WTC11 (cell line): ENCODE results near the gene TRIM47. TPM values are rescaled to one million over a fixed set of nuclear protein-coding genes. Genes with fewer than 3 reads are reported as not detected.

Experiments
- ATAC-seq: fragments of 200-7000 bp; cut with Tn5 transposase; 2 replicates; pipeline ENCODE4 v1.10.0; 2021; ENCODE audit warnings: mild to moderate bottlenecking, moderate library complexity
- CTCF ChIA-PET: fragments of 300-600 bp; sonication (Branson Sonifier 250); formaldehyde crosslinking; loops from one replicate; lab custom pipeline; 2021; ENCODE audit warnings: antibody characterized with exemption; lab: Charles Lee
- POLR2A ChIA-PET: fragments of 350-600 bp; sonication (Branson Sonifier 250); formaldehyde crosslinking; loops from one replicate; lab custom pipeline; 2021; ENCODE audit warnings: antibody characterized with exemption; lab: Charles Lee
- DNase-seq: peaks from one replicate; pipeline ENCODE4 v3.0.0; 2021; ENCODE audit warnings: low spot score
- H3K27ac Mint-ChIP-seq: 2 replicates; pipeline ENCODE4 v1.8.0; 2021; ENCODE audit warnings: mixed read lengths
- H3K27me3 Mint-ChIP-seq: 2 replicates; pipeline ENCODE4 v1.8.0; 2021; ENCODE audit warnings: low read depth, mild to moderate bottlenecking, moderate library complexity, mixed read lengths
- H3K36me3 Mint-ChIP-seq: 2 replicates; pipeline ENCODE4 v1.8.0; 2021; ENCODE audit warnings: mixed read lengths
- H3K4me1 Mint-ChIP-seq: 2 replicates; pipeline ENCODE4 v1.8.0; 2022; ENCODE audit warnings: mixed read lengths
- H3K4me3 Mint-ChIP-seq: 2 replicates; pipeline ENCODE4 v1.8.0; 2021; ENCODE audit warnings: mild to moderate bottlenecking, moderate library complexity, mixed read lengths
- H3K9me3 Mint-ChIP-seq: 2 replicates; pipeline ENCODE4 v1.8.0; 2021; ENCODE audit warnings: mixed read lengths
- CREM ChIP-seq: sonication (generic); formaldehyde crosslinking; IDR thresholded peaks from 2 replicates; pipeline ENCODE4 v1.8.1; 2022; ENCODE audit warnings: mild to moderate bottlenecking, missing genetic modification reagents, moderate library complexity
- FOXP1 ChIP-seq: sonication (generic); formaldehyde crosslinking; IDR thresholded peaks from 2 replicates; pipeline ENCODE4 v1.8.0; 2022; ENCODE audit warnings: missing genetic modification reagents, mild to moderate bottlenecking, moderate library complexity, borderline replicate concordance
- JUN ChIP-seq: sonication (generic); formaldehyde crosslinking; IDR thresholded peaks from 2 replicates; pipeline ENCODE4 v1.8.0; 2023; ENCODE audit warnings: mild to moderate bottlenecking, missing genetic modification reagents
- MYBL2 ChIP-seq: sonication (generic); formaldehyde crosslinking; IDR thresholded peaks from 2 replicates; pipeline ENCODE4 v1.8.1; 2023; ENCODE audit warnings: mild to moderate bottlenecking, moderate library complexity, missing genetic modification reagents
- NFE2L1 ChIP-seq: sonication (generic); formaldehyde crosslinking; IDR thresholded peaks from 2 replicates; pipeline ENCODE4 v1.8.1; 2023; ENCODE audit warnings: missing genetic modification reagents
- NFYB ChIP-seq: sonication (generic); formaldehyde crosslinking; conservative IDR thresholded peaks from 2 replicates; pipeline ENCODE4 v1.8.0; 2022; ENCODE audit warnings: low read depth, missing genetic modification reagents
- SOX15 ChIP-seq: fragments of 250-450 bp; sonication (Bioruptor Pico); IDR thresholded peaks from 2 replicates; pipeline ENCODE4 v1.9.0; 2021; ENCODE audit warnings: mild to moderate bottlenecking
- ZNF121 ChIP-seq: sonication (generic); formaldehyde crosslinking; IDR thresholded peaks from 2 replicates; pipeline ENCODE4 v1.8.0; 2023; ENCODE audit warnings: missing genetic modification reagents
- ZNF671 ChIP-seq: fragments of 250-450 bp; sonication (Bioruptor Pico); IDR thresholded peaks from 2 replicates; pipeline ENCODE4 v1.8.0; 2021; ENCODE audit warnings: mild to moderate bottlenecking
- total RNA-seq: library from RNA; stranded (reverse); gene quantifications from 3 replicates; pipeline ENCODE4 v1.2.3, GENCODE V29; 2021
- TF ChIP-seq, protein P1 (sequence below): fragments of 250-450 bp; sonication (Bioruptor Pico); IDR thresholded peaks from 2 replicates; pipeline ENCODE4 v1.9.0; 2021; ENCODE audit warnings: mild to moderate bottlenecking, borderline replicate concordance
- TF ChIP-seq, protein P2 (sequence below): sonication (generic); formaldehyde crosslinking; IDR thresholded peaks from 2 replicates; pipeline ENCODE4 v1.8.1; 2023; ENCODE audit warnings: mild to moderate bottlenecking, moderate library complexity, missing genetic modification reagents
- TF ChIP-seq, protein P3 (sequence below): sonication (generic); formaldehyde crosslinking; IDR thresholded peaks from 2 replicates; pipeline ENCODE4 v1.8.1; 2023; ENCODE audit warnings: mild to moderate bottlenecking, missing genetic modification reagents
- TF ChIP-seq, protein P4 (sequence below): sonication (generic); formaldehyde crosslinking; IDR thresholded peaks from 2 replicates; pipeline ENCODE4 v1.8.1; 2022; ENCODE audit warnings: missing genetic modification reagents, borderline replicate concordance
- TF ChIP-seq, protein P5 (sequence below): sonication (generic); formaldehyde crosslinking; IDR thresholded peaks from 2 replicates; pipeline ENCODE4 v1.8.0; 2022; ENCODE audit warnings: mild to moderate bottlenecking, missing genetic modification reagents

The TRIM47 gene
- total RNA-seq, 1 experiment from 2014 or later = 10.0 TPM

DNA sequence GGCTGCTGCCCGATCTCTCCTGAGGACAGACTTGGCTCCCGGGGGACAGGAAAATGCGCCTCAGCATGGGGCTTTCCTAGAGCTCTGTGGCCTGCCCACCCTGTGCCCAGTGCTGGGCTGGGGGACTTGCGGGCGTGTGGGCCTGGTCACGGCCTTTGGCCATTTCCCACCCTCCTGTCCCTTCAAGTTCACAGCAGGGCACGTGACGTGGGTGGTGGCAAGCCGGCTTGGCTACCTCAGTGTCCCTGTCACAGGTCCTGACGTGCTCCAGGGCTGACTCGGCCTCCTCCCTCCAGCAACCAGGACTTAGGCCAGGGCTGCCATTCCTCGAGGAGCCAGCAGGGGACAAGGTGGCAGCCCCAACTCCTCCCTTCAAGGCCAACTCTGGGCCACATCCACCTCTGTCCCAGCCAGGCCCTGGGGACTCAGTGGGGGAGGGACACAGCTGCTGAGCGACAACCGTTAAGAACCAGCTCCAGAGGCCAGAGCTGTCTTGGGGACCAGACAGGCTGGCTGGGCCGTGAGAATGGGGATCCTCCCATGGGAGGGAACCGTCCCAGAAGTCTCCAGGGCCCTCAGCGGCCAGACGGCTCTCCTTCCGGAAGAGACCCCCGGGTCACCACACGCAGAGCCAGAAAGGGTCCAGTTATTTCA is 33.2 kb downstream of the TRIM47 start (continued):
- TF ChIP-seq, protein P1, sequence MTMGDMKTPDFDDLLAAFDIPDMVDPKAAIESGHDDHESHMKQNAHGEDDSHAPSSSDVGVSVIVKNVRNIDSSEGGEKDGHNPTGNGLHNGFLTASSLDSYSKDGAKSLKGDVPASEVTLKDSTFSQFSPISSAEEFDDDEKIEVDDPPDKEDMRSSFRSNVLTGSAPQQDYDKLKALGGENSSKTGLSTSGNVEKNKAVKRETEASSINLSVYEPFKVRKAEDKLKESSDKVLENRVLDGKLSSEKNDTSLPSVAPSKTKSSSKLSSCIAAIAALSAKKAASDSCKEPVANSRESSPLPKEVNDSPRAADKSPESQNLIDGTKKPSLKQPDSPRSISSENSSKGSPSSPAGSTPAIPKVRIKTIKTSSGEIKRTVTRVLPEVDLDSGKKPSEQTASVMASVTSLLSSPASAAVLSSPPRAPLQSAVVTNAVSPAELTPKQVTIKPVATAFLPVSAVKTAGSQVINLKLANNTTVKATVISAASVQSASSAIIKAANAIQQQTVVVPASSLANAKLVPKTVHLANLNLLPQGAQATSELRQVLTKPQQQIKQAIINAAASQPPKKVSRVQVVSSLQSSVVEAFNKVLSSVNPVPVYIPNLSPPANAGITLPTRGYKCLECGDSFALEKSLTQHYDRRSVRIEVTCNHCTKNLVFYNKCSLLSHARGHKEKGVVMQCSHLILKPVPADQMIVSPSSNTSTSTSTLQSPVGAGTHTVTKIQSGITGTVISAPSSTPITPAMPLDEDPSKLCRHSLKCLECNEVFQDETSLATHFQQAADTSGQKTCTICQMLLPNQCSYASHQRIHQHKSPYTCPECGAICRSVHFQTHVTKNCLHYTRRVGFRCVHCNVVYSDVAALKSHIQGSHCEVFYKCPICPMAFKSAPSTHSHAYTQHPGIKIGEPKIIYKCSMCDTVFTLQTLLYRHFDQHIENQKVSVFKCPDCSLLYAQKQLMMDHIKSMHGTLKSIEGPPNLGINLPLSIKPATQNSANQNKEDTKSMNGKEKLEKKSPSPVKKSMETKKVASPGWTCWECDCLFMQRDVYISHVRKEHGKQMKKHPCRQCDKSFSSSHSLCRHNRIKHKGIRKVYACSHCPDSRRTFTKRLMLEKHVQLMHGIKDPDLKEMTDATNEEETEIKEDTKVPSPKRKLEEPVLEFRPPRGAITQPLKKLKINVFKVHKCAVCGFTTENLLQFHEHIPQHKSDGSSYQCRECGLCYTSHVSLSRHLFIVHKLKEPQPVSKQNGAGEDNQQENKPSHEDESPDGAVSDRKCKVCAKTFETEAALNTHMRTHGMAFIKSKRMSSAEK = no peak
- TF ChIP-seq MYBL2 (CRISPR knock-in tag) = no peak; the same call in 1 of the 2 replicates
- no peak for TF ChIP-seq SOX15 (CRISPR knock-in tag)
- peak; percentile 21; the same call in 1 of the 2 replicates for TF ChIP-seq FOXP1 (CRISPR knock-in tag)
- TF ChIP-seq JUN (CRISPR knock-in tag) = no peak
- TF ChIP-seq, protein P2, sequence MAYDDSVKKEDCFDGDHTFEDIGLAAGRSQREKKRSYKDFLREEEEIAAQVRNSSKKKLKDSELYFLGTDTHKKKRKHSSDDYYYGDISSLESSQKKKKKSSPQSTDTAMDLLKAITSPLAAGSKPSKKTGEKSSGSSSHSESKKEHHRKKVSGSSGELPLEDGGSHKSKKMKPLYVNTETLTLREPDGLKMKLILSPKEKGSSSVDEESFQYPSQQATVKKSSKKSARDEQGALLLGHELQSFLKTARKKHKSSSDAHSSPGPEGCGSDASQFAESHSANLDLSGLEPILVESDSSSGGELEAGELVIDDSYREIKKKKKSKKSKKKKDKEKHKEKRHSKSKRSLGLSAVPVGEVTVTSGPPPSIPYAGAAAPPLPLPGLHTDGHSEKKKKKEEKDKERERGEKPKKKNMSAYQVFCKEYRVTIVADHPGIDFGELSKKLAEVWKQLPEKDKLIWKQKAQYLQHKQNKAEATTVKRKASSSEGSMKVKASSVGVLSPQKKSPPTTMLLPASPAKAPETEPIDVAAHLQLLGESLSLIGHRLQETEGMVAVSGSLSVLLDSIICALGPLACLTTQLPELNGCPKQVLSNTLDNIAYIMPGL (CRISPR knock-in tag) = 0 out of 2 replicates have a peak, but pooled peaks have one; percentile 33
- TF ChIP-seq, protein P3, sequence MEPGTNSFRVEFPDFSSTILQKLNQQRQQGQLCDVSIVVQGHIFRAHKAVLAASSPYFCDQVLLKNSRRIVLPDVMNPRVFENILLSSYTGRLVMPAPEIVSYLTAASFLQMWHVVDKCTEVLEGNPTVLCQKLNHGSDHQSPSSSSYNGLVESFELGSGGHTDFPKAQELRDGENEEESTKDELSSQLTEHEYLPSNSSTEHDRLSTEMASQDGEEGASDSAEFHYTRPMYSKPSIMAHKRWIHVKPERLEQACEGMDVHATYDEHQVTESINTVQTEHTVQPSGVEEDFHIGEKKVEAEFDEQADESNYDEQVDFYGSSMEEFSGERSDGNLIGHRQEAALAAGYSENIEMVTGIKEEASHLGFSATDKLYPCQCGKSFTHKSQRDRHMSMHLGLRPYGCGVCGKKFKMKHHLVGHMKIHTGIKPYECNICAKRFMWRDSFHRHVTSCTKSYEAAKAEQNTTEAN (CRISPR knock-in tag) = no peak
- TF ChIP-seq ZNF671 (CRISPR knock-in tag) = no peak
- no peak for TF ChIP-seq CREM (CRISPR knock-in tag)
- TF ChIP-seq, protein P4, sequence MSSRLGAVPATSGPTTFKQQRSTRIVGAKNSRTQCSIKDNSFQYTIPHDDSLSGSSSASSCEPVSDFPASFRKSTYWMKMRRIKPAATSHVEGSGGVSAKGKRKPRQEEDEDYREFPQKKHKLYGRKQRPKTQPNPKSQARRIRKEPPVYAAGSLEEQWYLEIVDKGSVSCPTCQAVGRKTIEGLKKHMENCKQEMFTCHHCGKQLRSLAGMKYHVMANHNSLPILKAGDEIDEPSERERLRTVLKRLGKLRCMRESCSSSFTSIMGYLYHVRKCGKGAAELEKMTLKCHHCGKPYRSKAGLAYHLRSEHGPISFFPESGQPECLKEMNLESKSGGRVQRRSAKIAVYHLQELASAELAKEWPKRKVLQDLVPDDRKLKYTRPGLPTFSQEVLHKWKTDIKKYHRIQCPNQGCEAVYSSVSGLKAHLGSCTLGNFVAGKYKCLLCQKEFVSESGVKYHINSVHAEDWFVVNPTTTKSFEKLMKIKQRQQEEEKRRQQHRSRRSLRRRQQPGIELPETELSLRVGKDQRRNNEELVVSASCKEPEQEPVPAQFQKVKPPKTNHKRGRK = no peak
- no peak for TF ChIP-seq NFE2L1
- no peak for TF ChIP-seq NFYB

DNA sequence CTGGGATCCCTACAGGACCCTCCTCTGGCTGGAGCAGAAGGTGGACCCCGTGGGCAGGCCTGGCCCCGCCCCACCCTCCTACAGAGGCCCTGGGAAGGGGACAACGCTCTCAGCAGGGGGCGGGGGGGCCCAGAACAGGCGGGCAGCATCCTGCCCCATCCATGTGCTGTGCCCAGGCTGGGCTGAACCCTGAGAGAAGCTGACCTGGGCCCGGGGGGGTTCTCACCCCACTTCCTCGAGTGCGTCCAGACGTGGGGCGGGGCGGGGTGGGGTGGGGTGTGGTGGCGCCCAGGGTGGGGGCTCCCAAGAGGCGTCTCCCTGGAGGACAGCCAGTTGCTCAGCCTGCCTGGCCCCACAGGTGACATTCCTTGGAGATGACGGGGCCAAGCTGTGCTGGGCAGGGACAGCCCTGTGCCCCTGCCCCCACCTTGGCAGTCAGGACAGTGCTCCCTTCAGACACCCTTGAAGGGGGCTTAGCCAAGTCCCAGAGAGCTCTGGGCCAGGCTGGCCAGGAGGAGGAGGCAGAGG is 33.8 kb downstream of the TRIM47 start:
- Mint-ChIP-seq H3K4me1 (peaks cover 21% of the 10 kb centered on the region), H3K36me3 (peaks cover 24% of the 10 kb centered on the region), H3K27me3 (no peaks in the 10 kb centered on the region), H3K27ac (no peak overlapping the region), H3K4me3 (no peak overlapping the region), H3K9me3 (no peaks in the 10 kb centered on the region)
- CTCF ChIA-PET = interaction anchor here (0.6 to 8.8 kb wide), 20 partner anchors 10 to 435 kb away, joined by 4 to 180 read pairs (median 6); partner anchors contain the start of genes GALK1, SMIM5, TRIM47 and WBP2
- DNase-seq = no peak
- TF ChIP-seq, protein P5, sequence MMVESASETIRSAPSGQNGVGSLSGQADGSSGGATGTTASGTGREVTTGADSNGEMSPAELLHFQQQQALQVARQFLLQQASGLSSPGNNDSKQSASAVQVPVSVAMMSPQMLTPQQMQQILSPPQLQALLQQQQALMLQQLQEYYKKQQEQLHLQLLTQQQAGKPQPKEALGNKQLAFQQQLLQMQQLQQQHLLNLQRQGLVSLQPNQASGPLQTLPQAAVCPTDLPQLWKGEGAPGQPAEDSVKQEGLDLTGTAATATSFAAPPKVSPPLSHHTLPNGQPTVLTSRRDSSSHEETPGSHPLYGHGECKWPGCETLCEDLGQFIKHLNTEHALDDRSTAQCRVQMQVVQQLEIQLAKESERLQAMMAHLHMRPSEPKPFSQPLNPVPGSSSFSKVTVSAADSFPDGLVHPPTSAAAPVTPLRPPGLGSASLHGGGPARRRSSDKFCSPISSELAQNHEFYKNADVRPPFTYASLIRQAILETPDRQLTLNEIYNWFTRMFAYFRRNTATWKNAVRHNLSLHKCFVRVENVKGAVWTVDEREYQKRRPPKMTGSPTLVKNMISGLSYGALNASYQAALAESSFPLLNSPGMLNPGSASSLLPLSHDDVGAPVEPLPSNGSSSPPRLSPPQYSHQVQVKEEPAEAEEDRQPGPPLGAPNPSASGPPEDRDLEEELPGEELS (CRISPR knock-in tag) = no peak
- TF ChIP-seq ZNF121 (CRISPR knock-in tag) = 0 out of 2 replicates have a peak, but pooled peaks have one; percentile 6
- ATAC-seq = no peak; the same call in 1 of the 2 replicates
- POLR2A ChIA-PET = interaction anchor here (0.6 to 1.2 kb wide), 2 partner anchors 17 to 18 kb away, joined by 3 to 4 read pairs; no protein-coding TSS in a partner anchor
